Measurements from ENCODE around the gene MED23.
"Not testable (repeated sequence)": the region's sequence is repeated elsewhere in the genome, so short reads cannot be mapped to it uniquely, and the experiment has no call there.

GRCh38 chr6:131538615-131539014, 89.4 kb downstream of the MED23 start:
- TF ChIP-seq CTCF (conservative IDR thresholded peaks at IDR 0.05; ENCODE audit: low read depth, low read length); EZH2phosphoT487 (IDR thresholded peaks at IDR 0.05; ENCODE audit: borderline replicate concordance, low read length): not testable (repeated sequence)

Data from PC-3 (cell line).